Neural progenitor cell (in vitro differentiated cells): ENCODE measurements around the gene GLCE. TPM values are rescaled to one million over a fixed set of nuclear protein-coding genes. Genes with fewer than 3 reads are reported as not detected.

Experiments used
- DNase-seq: peaks from one replicate; pipeline ENCODE4 v3.0.0-alpha.2; 2016; ENCODE audit warnings: low spot score
- H2AFZ ChIP-seq: fragments of 200-600 bp; sonication (generic); replicated peaks from 2 replicates; pipeline ENCODE4 v1.6.1; 2016; ENCODE audit warnings: antibody characterized with exemption
- H3F3A ChIP-seq: fragments of 200-600 bp; sonication (generic); 2 replicates; pipeline ENCODE4 v1.6.1; 2016; ENCODE audit warnings: antibody characterized with exemption, low read depth
- H3K27ac ChIP-seq: fragments of 200-600 bp; sonication (generic); 2 replicates; pipeline ENCODE4 v1.5.1; 2016; ENCODE audit warnings: mild to moderate bottlenecking
- H3K27me3 ChIP-seq: fragments of 200-600 bp; sonication (generic); 2 replicates; pipeline ENCODE4 v1.6.1; 2016; ENCODE audit warnings: mild to moderate bottlenecking, moderate library complexity
- H3K36me3 ChIP-seq: fragments of 200-600 bp; sonication (generic); 2 replicates; pipeline ENCODE4 v1.5.1; 2016
- H3K4me1 ChIP-seq: fragments of 200-600 bp; sonication (generic); 2 replicates; pipeline ENCODE4 v1.6.1; 2016; ENCODE audit warnings: mixed run types
- H3K4me2 ChIP-seq: fragments of 200-600 bp; sonication (generic); 2 replicates; pipeline ENCODE4 v1.6.1; 2016
- H3K4me3 ChIP-seq: fragments of 200-600 bp; sonication (generic); 2 replicates; pipeline ENCODE4 v1.5.1; 2016
- H3K79me2 ChIP-seq: fragments of 200-600 bp; sonication (generic); 2 replicates; pipeline ENCODE4 v1.6.1; 2016; ENCODE audit warnings: low read depth
- H3K9ac ChIP-seq: fragments of 200-600 bp; sonication (generic); 2 replicates; pipeline ENCODE4 v1.6.1; 2016
- H3K9me3 ChIP-seq: fragments of 200-600 bp; sonication (generic); 2 replicates; pipeline ENCODE4 v1.5.1; 2016; ENCODE audit warnings: low read depth
- H4K20me1 ChIP-seq: fragments of 200-600 bp; sonication (generic); 2 replicates; pipeline ENCODE4 v1.6.1; 2016; ENCODE audit warnings: low read depth
- H3K27ac Mint-ChIP-seq: 3 replicates; pipeline ENCODE4 v1.8.0; 2021; ENCODE audit warnings: mixed read lengths
- H3K27me3 Mint-ChIP-seq: 2 replicates; pipeline ENCODE4 v1.8.0; 2022; ENCODE audit warnings: low read depth, mild to moderate bottlenecking, inconsistent platforms, moderate library complexity, mixed read lengths; ENCODE audit not compliant: insufficient read depth
- H3K36me3 Mint-ChIP-seq: 3 replicates; pipeline ENCODE4 v1.8.0; 2021; ENCODE audit warnings: mixed read lengths
- H3K4me1 Mint-ChIP-seq: 3 replicates; pipeline ENCODE4 v1.8.0; 2021; ENCODE audit warnings: mixed read lengths
- H3K4me3 Mint-ChIP-seq: 3 replicates; pipeline ENCODE4 v1.8.0; 2021; ENCODE audit warnings: mild to moderate bottlenecking, moderate library complexity, mixed read lengths
- H3K9me3 Mint-ChIP-seq: 3 replicates; pipeline ENCODE4 v1.8.0; 2020; ENCODE audit warnings: mixed read lengths
- EZH2 ChIP-seq: fragments of 200-600 bp; sonication (generic); IDR thresholded peaks from 2 replicates; pipeline ENCODE4 v1.6.1; 2017; ENCODE audit warnings: antibody characterized with exemption, mild to moderate bottlenecking, moderate library complexity
- EZH2phosphoT487 ChIP-seq: fragments of 200-600 bp; sonication (generic); IDR thresholded peaks from 2 replicates; pipeline ENCODE4 v1.6.1; 2017; ENCODE audit warnings: antibody characterized with exemption
- total RNA-seq: library from RNA; depleted of rRNA; stranded (reverse); fragments of >200 nt; gene quantifications from 2 replicates; pipeline ENCODE4 v1.2.3, GENCODE V29; 2015; ENCODE audit warnings: low replicate concordance
- TF ChIP-seq, protein P1 (sequence below): fragments of 200-600 bp; sonication (generic); IDR thresholded peaks from 2 replicates; pipeline ENCODE4 v1.5.1; 2017; ENCODE audit warnings: antibody characterized with exemption, mild to moderate bottlenecking

The GLCE gene
- total RNA-seq, 1 donor from 2014 or later, result 22.7 TPM

DNA sequence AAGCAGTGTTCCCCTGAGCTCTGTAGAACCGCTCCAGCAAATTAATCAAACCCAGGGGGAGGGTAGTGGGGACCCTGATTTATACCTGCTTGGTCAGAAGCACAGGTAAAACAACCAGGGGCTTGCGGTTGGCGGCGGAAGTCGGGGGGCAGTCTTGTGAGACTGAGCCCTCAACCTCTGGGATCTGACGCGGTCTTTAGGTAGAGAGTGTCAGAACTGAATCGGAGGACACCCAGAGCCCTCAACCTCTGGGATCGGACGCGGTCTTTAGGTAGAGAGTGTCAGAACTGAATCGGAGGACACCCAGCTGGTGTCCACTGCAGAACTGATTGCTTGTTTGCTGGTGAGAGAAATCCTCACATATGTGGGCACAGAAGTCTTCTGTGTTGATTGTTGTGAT lies 125.4 kb downstream of the GLCE start:
- H3K27ac Mint-ChIP-seq, result no peak overlapping the region
- no peak overlapping the region for H2AFZ ChIP-seq
- no peak for DNase-seq
- no peaks in the 10 kb centered on the region for H3K36me3 Mint-ChIP-seq
- H3K27me3 ChIP-seq, result no peaks in the 10 kb centered on the region
- H3K9ac ChIP-seq, result no peak overlapping the region
- peaks cover 9% of the 10 kb centered on the region for H3K27me3 Mint-ChIP-seq
- TF ChIP-seq EZH2 (no peak), EZH2phosphoT487 (no peak)
- TF ChIP-seq, protein P1, sequence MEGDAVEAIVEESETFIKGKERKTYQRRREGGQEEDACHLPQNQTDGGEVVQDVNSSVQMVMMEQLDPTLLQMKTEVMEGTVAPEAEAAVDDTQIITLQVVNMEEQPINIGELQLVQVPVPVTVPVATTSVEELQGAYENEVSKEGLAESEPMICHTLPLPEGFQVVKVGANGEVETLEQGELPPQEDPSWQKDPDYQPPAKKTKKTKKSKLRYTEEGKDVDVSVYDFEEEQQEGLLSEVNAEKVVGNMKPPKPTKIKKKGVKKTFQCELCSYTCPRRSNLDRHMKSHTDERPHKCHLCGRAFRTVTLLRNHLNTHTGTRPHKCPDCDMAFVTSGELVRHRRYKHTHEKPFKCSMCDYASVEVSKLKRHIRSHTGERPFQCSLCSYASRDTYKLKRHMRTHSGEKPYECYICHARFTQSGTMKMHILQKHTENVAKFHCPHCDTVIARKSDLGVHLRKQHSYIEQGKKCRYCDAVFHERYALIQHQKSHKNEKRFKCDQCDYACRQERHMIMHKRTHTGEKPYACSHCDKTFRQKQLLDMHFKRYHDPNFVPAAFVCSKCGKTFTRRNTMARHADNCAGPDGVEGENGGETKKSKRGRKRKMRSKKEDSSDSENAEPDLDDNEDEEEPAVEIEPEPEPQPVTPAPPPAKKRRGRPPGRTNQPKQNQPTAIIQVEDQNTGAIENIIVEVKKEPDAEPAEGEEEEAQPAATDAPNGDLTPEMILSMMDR, result no peak
- H3F3A ChIP-seq, result no peaks in the 10 kb centered on the region
- H3K4me1 ChIP-seq, result no peaks in the 10 kb centered on the region
- H3K79me2 ChIP-seq, result no peaks in the 10 kb centered on the region
- no peak overlapping the region for H3K4me3 Mint-ChIP-seq
- no peak overlapping the region for H3K4me2 ChIP-seq
- peaks cover 13% of the 10 kb centered on the region for H3K4me1 Mint-ChIP-seq
- no peaks in the 10 kb centered on the region for H3K36me3 ChIP-seq
- no peaks in the 10 kb centered on the region for H3K9me3 Mint-ChIP-seq
- no peak overlapping the region for H3K27ac ChIP-seq
- H3K9me3 ChIP-seq, result no peaks in the 10 kb centered on the region
- no peak overlapping the region for H3K4me3 ChIP-seq
- no peaks in the 10 kb centered on the region for H4K20me1 ChIP-seq

DNA sequence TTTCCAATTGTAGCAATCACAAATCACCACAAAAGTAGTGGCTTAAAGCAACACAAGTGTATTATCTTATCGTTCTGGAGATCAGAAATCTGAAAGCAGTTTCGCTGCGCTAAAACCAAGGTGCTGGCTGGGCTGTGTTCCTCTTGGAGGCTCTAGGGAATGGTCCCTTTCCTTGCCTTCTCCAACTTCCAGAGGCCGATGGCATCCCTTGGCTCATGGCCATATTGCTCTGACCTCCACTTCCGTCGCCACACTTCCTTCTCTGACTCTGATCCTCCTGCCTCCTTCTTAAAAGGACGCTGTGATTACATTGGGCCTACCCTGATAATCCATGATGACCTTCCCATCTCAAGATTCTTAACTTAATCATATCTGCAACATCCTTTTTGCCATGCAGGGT lies 127.6 kb downstream of the GLCE start:
- no peak for DNase-seq
- Mint-ChIP-seq H3K36me3 (no peaks in the 10 kb centered on the region), H3K4me3 (no peak overlapping the region), H3K27ac (peak overlapping the region; percentile 11), H3K27me3 (peaks cover 6% of the 10 kb centered on the region), H3K9me3 (no peaks in the 10 kb centered on the region), H3K4me1 (peaks cover 12% of the 10 kb centered on the region)
- TF ChIP-seq EZH2 (no peak), EZH2phosphoT487 (no peak)
- TF ChIP-seq, protein P1, result no peak
- no peak overlapping the region for H3K27ac ChIP-seq
- H3K9ac ChIP-seq, result no peak overlapping the region
- H3F3A ChIP-seq, result no peaks in the 10 kb centered on the region
- no peaks in the 10 kb centered on the region for H3K27me3 ChIP-seq
- no peak overlapping the region for H2AFZ ChIP-seq
- H3K4me3 ChIP-seq, result no peak overlapping the region
- no peaks in the 10 kb centered on the region for H3K36me3 ChIP-seq
- H3K9me3 ChIP-seq, result no peaks in the 10 kb centered on the region
- no peaks in the 10 kb centered on the region for H4K20me1 ChIP-seq
- no peaks in the 10 kb centered on the region for H3K79me2 ChIP-seq
- H3K4me2 ChIP-seq, result no peak overlapping the region
- H3K4me1 ChIP-seq, result no peaks in the 10 kb centered on the region

DNA sequence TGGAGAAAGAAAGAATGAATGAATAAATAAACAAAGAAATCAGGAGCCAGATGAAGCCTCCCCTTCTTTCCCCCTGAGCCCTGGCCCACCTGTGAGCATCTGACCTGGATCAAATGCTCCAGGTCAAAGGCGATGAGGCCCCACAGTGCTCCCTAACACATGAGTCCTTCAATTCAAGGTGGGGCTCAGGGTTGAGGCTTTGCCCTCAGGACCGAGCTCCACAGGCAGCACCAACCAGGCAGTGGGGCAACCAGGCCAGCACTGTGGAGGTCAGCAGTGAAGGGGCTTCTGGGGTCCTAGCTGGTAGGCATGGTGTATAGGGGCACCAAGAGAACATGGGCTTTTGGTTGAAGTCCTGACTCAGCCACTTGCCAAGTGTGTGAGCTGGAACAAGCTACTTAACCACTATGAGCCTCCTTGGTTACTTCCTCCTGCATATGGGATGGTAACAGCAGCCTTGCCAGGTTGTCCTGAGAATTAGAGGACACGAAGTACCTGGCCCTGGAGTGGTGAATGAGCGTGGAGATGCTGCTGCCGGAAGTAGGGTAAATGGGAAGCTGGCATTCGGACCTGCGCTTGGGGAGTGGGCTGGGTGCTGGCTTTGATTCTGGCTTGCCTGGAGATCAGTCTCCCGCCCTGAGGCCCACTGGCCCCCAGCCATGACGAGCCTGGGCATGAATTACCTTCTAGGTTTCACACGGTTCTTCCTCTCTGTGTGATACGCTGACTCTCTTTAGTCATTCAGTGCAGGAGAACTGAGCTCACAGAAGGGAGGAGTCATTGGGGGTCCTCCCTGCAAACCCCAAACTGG lies 128.3 kb downstream of the GLCE start:
- Mint-ChIP-seq H3K36me3 (no peaks in the 10 kb centered on the region), H3K27me3 (peaks cover 4% of the 10 kb centered on the region), H3K4me1 (peaks cover 18% of the 10 kb centered on the region), H3K9me3 (no peaks in the 10 kb centered on the region), H3K4me3 (no peak overlapping the region), H3K27ac (no peak overlapping the region)
- TF ChIP-seq, protein P1, result no peak
- TF ChIP-seq EZH2 (no peak), EZH2phosphoT487 (no peak)
- no peak overlapping the region for H2AFZ ChIP-seq
- no peak overlapping the region for H3K4me3 ChIP-seq
- no peak overlapping the region for H3K9ac ChIP-seq
- H3K4me2 ChIP-seq, result no peak overlapping the region
- H3K27me3 ChIP-seq, result no peaks in the 10 kb centered on the region
- DNase-seq, result no peak
- H3K9me3 ChIP-seq, result no peaks in the 10 kb centered on the region
- no peaks in the 10 kb centered on the region for H4K20me1 ChIP-seq
- no peaks in the 10 kb centered on the region for H3K79me2 ChIP-seq
- no peaks in the 10 kb centered on the region for H3K36me3 ChIP-seq
- no peaks in the 10 kb centered on the region for H3K4me1 ChIP-seq
- H3F3A ChIP-seq, result no peaks in the 10 kb centered on the region
- H3K27ac ChIP-seq, result no peak overlapping the region
